Kidney epithelial cell (primary cell): ENCODE measurements around the gene ADGRB2. TPM values are rescaled to one million over a fixed set of nuclear protein-coding genes. Genes with fewer than 3 reads are reported as not detected.

ENCODE experiments used
- DNase-seq: peaks from one replicate; pipeline ENCODE4 v3.0.0-alpha.2; 2010; ENCODE audit warnings: low read depth
- H3K27me3 ChIP-seq: 2 replicates; pipeline ENCODE4 v1.6.0; 2011; ENCODE audit warnings: low read length; ENCODE audit not compliant: control insufficient read depth, insufficient read depth
- H3K36me3 ChIP-seq: 2 replicates; pipeline ENCODE4 v1.5.1; 2011; ENCODE audit warnings: low read length; ENCODE audit not compliant: control insufficient read depth, insufficient read depth
- H3K4me3 ChIP-seq: 2 replicates; pipeline ENCODE4 v1.5.1; 2011; ENCODE audit warnings: low read depth, mild to moderate bottlenecking, control low read depth, low read length
- CTCF ChIP-seq: IDR thresholded peaks from 2 replicates; pipeline ENCODE4 v1.5.1; 2011; ENCODE audit warnings: mild to moderate bottlenecking, moderate library complexity, low read length, control low read depth, inconsistent platforms; ENCODE audit not compliant: insufficient read depth, poor library complexity, severe bottlenecking
- total RNA-seq: library from RNA; depleted of rRNA; stranded (reverse); fragments of >200 nt; gene quantifications from 2 replicates; pipeline ENCODE4 v1.2.3, GENCODE V29; 2015

The ADGRB2 gene
- total RNA-seq, 1 donor from 2014 or later, result 1.5 TPM

DNA sequence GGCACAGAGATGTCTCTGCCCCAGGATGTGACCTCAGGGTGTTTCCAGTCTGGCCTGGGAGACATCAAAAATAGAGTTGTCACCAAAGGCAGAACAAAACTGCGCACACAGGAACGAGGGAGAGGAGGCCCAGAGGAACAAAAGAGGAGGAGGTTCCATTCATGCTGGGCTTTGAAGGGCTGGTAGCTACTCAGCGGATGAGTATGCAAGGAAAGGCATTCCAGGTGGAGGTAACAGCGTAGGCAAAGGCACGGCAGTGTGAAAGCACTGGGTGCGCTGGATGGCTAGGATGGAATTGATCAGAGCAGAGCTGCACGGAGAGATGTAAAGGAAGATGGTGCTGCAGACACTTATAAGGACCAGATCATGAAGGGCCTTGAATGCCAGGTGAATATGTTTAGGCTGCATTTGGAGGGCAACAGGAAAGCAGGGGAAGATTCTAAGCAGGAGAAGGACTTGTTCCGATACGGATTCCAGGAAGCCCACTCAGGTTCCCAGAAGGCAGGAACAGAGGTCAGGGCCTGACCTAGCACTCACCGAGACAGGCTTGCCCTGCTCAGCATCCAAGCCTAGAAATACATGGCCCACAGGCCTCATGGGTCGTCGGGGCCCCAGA, 66.7 kb downstream of the ADGRB2 start:
- TF ChIP-seq CTCF, result no peak
- no peaks in the 10 kb centered on the region for H3K36me3 ChIP-seq

DNA sequence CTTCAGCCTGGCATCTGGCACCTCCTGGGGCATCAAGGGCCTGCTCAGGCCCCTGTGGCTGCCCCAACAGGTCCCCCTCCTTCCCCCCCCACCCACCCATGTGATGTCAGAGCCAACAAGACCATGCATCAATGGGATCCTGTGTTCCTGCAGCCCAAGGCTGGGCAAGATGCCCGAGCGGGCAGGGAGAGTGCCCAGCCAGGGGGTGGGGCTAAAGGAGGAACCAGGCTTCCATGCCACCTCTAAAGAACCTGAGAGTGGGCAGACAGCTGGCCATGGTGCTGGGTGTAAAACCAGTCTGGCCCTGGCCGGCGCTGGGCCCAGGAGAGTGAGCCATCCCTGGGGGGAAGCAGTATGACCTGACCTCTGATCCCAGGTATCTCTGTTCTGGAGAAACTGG, 67.9 kb downstream of the ADGRB2 start:
- Histone ChIP-seq H3K27me3 (no peaks in the 10 kb centered on the region), H3K4me3 (no peak overlapping the region), H3K36me3 (no peaks in the 10 kb centered on the region)
- DNase-seq, result no peak
- TF ChIP-seq CTCF, result no peak

More for the DNA sequence above, 66.7 kb downstream of the ADGRB2 start:
- no peak for DNase-seq
- Histone ChIP-seq H3K4me3 (no peak overlapping the region), H3K27me3 (no peaks in the 10 kb centered on the region)

- H3K27me3 ChIP-seq, result no peaks in the 10 kb centered on the region
- no peak for DNase-seq
- TF ChIP-seq CTCF, result no peak
- H3K4me3 ChIP-seq, result no peak overlapping the region
- no peaks in the 10 kb centered on the region for H3K36me3 ChIP-seq
These were observed 68.8 kb downstream of the ADGRB2 start for GRCh38 chr1:31695327-31695726.

GRCh38 chr1:31694964-31695313, 69.2 kb downstream of the ADGRB2 start:
- no peak for DNase-seq
- H3K4me3 ChIP-seq, result no peak overlapping the region
- no peaks in the 10 kb centered on the region for H3K27me3 ChIP-seq
- no peaks in the 10 kb centered on the region for H3K36me3 ChIP-seq
- TF ChIP-seq CTCF, result no peak

DNA sequence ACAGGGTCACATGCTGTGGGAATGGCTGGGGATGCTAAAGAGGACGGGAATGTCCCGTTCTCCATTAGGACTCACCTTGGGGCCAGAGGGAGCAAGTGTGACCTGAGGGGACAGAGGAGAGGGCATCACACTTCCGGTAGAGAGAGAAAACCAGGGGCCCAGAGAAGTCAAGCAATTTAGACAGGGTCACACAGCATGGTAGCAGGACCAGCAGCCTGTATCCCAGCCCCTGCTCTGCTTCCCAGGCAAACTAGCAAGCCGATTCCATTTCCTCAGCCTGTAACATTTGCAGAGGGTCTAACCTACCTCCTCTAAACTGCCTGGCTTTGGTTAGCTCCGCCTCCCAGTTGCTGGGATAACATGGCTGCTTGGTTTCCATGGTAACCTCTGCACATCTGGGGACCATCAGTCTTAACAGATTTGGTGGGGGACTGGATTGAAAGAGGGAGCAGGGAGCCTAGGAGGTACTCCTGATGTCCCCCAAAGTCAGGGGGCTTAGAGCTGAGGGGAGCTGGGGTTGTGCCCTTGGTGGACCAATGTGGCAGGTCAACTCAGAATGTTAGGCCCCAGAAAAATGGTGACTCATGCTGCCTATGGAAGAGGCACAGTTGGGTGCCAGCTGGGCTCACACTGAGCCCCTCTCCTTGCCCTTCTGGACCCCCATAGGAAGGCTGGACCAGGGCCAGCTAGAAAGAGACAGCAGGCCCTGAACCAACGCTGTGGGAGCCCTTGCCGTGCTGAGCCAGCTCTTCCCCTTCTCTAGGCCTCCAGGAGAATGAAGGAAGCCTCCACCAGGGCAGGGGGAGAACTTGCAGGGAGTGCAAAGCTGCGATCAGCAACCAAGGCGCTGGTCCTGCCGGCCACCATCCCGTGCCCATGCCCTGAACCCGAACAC, 69.8 kb downstream of the ADGRB2 start:
- Histone ChIP-seq H3K36me3 (no peaks in the 10 kb centered on the region), H3K4me3 (no peak overlapping the region), H3K27me3 (no peaks in the 10 kb centered on the region)
- DNase-seq, result no peak
- TF ChIP-seq CTCF, result no peak

DNA sequence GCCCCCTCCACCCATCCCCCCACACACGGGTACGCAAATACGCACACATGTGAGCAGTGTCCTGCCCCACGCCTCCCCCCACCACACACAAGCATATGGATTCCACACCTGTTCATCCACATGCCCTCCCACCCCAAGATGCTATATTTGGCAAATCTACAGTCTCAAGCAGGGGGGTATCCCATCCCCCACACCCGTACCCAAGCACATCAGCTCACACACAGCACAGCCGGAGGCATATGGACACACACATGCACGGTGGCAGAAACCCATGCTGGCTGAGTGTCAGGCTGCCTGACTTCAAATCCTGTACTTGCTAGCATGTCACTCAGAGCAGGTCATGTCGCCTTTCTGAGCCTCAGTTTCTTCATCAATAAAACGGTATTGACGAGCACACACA, 70.9 kb downstream of the ADGRB2 start:
- Histone ChIP-seq H3K27me3 (no peaks in the 10 kb centered on the region), H3K36me3 (no peaks in the 10 kb centered on the region)

More for the DNA sequence above, 70.9 kb downstream of the ADGRB2 start:
- no peak overlapping the region for H3K4me3 ChIP-seq
- no peak for TF ChIP-seq CTCF
- DNase-seq, result no peak
